Measurements from ENCODE around the gene TRERF1.
"Not testable (repeated sequence)": the region's sequence is repeated elsewhere in the genome, so short reads cannot be mapped to it uniquely, and the experiment has no call there.

TRERF1 gene

GRCh38 chr6:42193491-42193894, 258.2 kb downstream of the TRERF1 start:
- H3K4me3 Mint-ChIP-seq, result no peak overlapping the region

GRCh38 chr6:42192385-42192784, 259.3 kb downstream of the TRERF1 start:
- not testable (repeated sequence) for H3K27ac Mint-ChIP-seq; H3K36me3 Mint-ChIP-seq; H3K9me3 Mint-ChIP-seq; H3K4me1 Mint-ChIP-seq; ATAC-seq; H3K4me3 Mint-ChIP-seq; DNase-seq (ENCODE audit: low spot score in 2 of 2)

More at GRCh38 chr6:42193491-42193894, 258.2 kb downstream of the TRERF1 start:
- H3K27ac Mint-ChIP-seq, result no peak overlapping the region
- ATAC-seq (no peak), DNase-seq (ENCODE audit: low spot score in 2 of 2) (no peak)
- H3K4me1 Mint-ChIP-seq, result no peaks in the 10 kb centered on the region
- no peaks in the 10 kb centered on the region for H3K36me3 Mint-ChIP-seq
- H3K9me3 Mint-ChIP-seq, result no peaks in the 10 kb centered on the region

- Mint-ChIP-seq H3K36me3 (no peaks in the 10 kb centered on the region), H3K9me3 (no peaks in the 10 kb centered on the region), H3K27ac (peak overlapping the region; percentile 13), H3K4me1 (no peaks in the 10 kb centered on the region), H3K4me3 (no peak overlapping the region)
- ATAC-seq, result no peak
- DNase-seq (ENCODE audit: low spot score in 2 of 2), result no peak
Measured at GRCh38 chr6:42190554-42191183, 261.1 kb downstream of the TRERF1 start.

GRCh38 chr6:42188406-42188805, 263.3 kb downstream of the TRERF1 start:
- no peak for DNase-seq (ENCODE audit: low spot score in 2 of 2)
- ATAC-seq, result no peak
- no peak overlapping the region for H3K27ac Mint-ChIP-seq
- H3K4me3 Mint-ChIP-seq, result no peak overlapping the region
- H3K36me3 Mint-ChIP-seq, result no peaks in the 10 kb centered on the region
- H3K4me1 Mint-ChIP-seq, result no peaks in the 10 kb centered on the region
- no peaks in the 10 kb centered on the region for H3K9me3 Mint-ChIP-seq

GRCh38 chr6:42185597-42185996, 266.1 kb downstream of the TRERF1 start:
- no peak overlapping the region for H3K4me3 Mint-ChIP-seq
- H3K4me1 Mint-ChIP-seq, result no peaks in the 10 kb centered on the region
- DNase-seq (ENCODE audit: low spot score in 2 of 2) (no peak), ATAC-seq (no peak)
- no peaks in the 10 kb centered on the region for H3K36me3 Mint-ChIP-seq
- H3K27ac Mint-ChIP-seq, result no peak overlapping the region
- H3K9me3 Mint-ChIP-seq, result no peaks in the 10 kb centered on the region

GRCh38 chr6:42184475-42184874, 267.3 kb downstream of the TRERF1 start:
- H3K4me3 Mint-ChIP-seq, result no peak overlapping the region
- peaks cover 6% of the 10 kb centered on the region for H3K4me1 Mint-ChIP-seq
- no peak for DNase-seq (ENCODE audit: low spot score in 2 of 2)
- H3K9me3 Mint-ChIP-seq, result no peaks in the 10 kb centered on the region
- ATAC-seq, result no peak
- H3K27ac Mint-ChIP-seq, result no peak overlapping the region
- H3K36me3 Mint-ChIP-seq, result no peaks in the 10 kb centered on the region

- H3K36me3 Mint-ChIP-seq, result no peaks in the 10 kb centered on the region
- H3K4me1 Mint-ChIP-seq, result peaks cover 6% of the 10 kb centered on the region
- no peaks in the 10 kb centered on the region for H3K9me3 Mint-ChIP-seq
- no peak overlapping the region for H3K27ac Mint-ChIP-seq
- no peak for ATAC-seq
- no peak for DNase-seq (ENCODE audit: low spot score in 2 of 2)
- H3K4me3 Mint-ChIP-seq, result no peak overlapping the region
Measured at GRCh38 chr6:42182101-42182500, 269.6 kb downstream of the TRERF1 start.

GRCh38 chr6:42179945-42180313, 271.8 kb downstream of the TRERF1 start:
- peaks cover 6% of the 10 kb centered on the region for H3K4me1 Mint-ChIP-seq
- H3K9me3 Mint-ChIP-seq, result no peaks in the 10 kb centered on the region
- H3K4me3 Mint-ChIP-seq, result no peak overlapping the region
- no peak overlapping the region for H3K27ac Mint-ChIP-seq
- no peak for DNase-seq (ENCODE audit: low spot score in 2 of 2)
- H3K36me3 Mint-ChIP-seq, result no peaks in the 10 kb centered on the region
- ATAC-seq, result peak; percentile 72

- Mint-ChIP-seq H3K36me3 (no peaks in the 10 kb centered on the region), H3K27ac (no peak overlapping the region), H3K4me3 (no peak overlapping the region), H3K4me1 (peaks cover 6% of the 10 kb centered on the region), H3K9me3 (no peaks in the 10 kb centered on the region)
- no peak for DNase-seq (ENCODE audit: low spot score in 2 of 2)
- ATAC-seq, result no peak
Measured at GRCh38 chr6:42179261-42179944, 272.3 kb downstream of the TRERF1 start.

GRCh38 chr6:42177514-42178364, 274.0 kb downstream of the TRERF1 start:
- no peak overlapping the region for H3K4me3 Mint-ChIP-seq
- ATAC-seq (no peak), DNase-seq (ENCODE audit: low spot score in 2 of 2) (no peak)
- no peaks in the 10 kb centered on the region for H3K9me3 Mint-ChIP-seq
- H3K27ac Mint-ChIP-seq, result no peak overlapping the region
- H3K36me3 Mint-ChIP-seq, result no peaks in the 10 kb centered on the region
- H3K4me1 Mint-ChIP-seq, result peaks cover 6% of the 10 kb centered on the region

- Mint-ChIP-seq H3K27ac (no peak overlapping the region), H3K4me3 (no peak overlapping the region), H3K36me3 (no peaks in the 10 kb centered on the region), H3K9me3 (no peaks in the 10 kb centered on the region), H3K4me1 (peaks cover 6% of the 10 kb centered on the region)
- DNase-seq (ENCODE audit: low spot score in 2 of 2) (no peak), ATAC-seq (no peak)
Measured at GRCh38 chr6:42176981-42177380, 274.7 kb downstream of the TRERF1 start.

GRCh38 chr6:42175860-42176259, 275.9 kb downstream of the TRERF1 start:
- ATAC-seq (no peak), DNase-seq (ENCODE audit: low spot score in 2 of 2) (no peak)
- Mint-ChIP-seq H3K4me1 (peaks cover 6% of the 10 kb centered on the region), H3K36me3 (no peaks in the 10 kb centered on the region), H3K9me3 (no peaks in the 10 kb centered on the region), H3K4me3 (no peak overlapping the region), H3K27ac (peak overlapping the region; percentile 32)
